Epithelial cell of proximal tubule (primary cell): ENCODE measurements around the gene CABCOCO1. TPM values are rescaled to one million over a fixed set of nuclear protein-coding genes. Genes with fewer than 3 reads are reported as not detected.

Experiments
- DNase-seq: peaks from one replicate; pipeline ENCODE4 v3.0.0-alpha.2; 2011; ENCODE audit warnings: low read depth
- H3K4me3 ChIP-seq: 2 replicates; pipeline ENCODE4 v1.5.1; 2011; ENCODE audit warnings: low read depth, mild to moderate bottlenecking, low read length
- CTCF ChIP-seq: conservative IDR thresholded peaks from 2 replicates; pipeline ENCODE4 v1.5.1; 2012; ENCODE audit warnings: low read depth, mild to moderate bottlenecking, low read length
- total RNA-seq: library from RNA; depleted of rRNA; stranded (reverse); fragments of >200 nt; gene quantifications from 2 replicates; pipeline ENCODE4 v1.2.3, GENCODE V29; 2015

The CABCOCO1 gene
- total RNA-seq, 1 donor from 2014 or later, result 0.86 TPM

DNA sequence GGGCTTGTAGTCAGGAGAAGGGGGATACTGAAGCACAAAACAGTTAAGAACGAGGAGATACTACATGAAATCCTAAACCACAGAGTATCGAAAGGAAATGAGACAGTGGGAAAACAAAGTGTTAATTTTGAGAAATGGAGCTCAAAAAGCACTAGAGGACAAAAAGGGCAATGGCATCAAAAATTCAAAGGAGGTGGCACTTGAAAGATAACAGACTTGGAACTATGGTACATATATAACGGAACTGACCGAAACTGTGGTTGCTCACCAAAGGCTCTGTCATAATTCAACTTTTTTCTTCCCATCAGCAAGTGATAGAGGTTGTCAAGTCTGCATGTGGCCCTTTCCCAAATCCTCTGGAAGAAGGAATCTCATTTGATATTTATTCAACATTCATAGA lies 97.0 kb downstream of the CABCOCO1 start:
- TF ChIP-seq CTCF, result no peak
- no peak for DNase-seq

DNA sequence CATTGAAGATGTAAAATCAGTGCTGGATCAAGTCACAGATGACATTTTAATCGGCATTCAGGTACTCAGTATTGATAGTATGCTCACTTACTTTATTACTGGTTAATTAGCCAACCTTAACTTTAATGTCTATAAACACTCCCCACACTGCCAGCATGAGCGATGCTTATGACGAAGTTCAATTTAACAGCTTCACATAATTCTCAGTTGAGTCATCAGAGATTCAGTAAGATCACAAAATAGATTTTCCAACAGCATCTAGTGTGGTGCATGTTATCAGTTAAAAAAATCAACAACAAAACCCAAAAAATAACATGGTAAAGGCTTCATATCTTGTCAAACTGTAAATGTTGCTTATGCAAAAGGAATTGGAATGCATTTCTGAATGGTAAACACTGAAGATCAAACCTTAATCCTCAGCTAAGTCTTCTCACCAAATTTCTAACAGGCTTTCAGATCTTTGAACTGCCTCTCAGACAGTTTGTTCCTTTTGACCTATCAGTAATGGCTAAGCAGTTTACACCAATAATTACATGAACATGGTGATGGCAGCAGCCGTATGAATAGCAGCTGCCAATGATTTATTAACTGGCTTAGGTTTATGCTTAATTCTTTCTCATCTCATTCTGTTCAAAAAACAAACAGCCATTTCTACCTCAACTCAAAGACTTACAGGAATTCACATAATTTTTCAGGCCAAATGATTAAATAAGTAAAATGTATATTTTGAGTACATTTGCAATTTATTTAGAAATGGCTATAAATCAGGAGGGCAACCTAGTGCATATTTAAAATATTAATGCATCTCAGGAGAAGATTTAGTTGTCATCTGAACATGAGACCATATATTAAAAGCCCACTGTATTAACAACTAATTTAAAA lies 98.5 kb downstream of the CABCOCO1 start:
- TF ChIP-seq CTCF, result no peak
- no peak overlapping the region for H3K4me3 ChIP-seq
- DNase-seq, result peak; percentile 86

More for the DNA sequence above, 97.0 kb downstream of the CABCOCO1 start:
- no peak overlapping the region for H3K4me3 ChIP-seq

- DNase-seq, result no peak
- no peak overlapping the region for H3K4me3 ChIP-seq
- no peak for TF ChIP-seq CTCF
Observed at GRCh38 chr10:61761825-61762217, 99.1 kb downstream of the CABCOCO1 start.

DNA sequence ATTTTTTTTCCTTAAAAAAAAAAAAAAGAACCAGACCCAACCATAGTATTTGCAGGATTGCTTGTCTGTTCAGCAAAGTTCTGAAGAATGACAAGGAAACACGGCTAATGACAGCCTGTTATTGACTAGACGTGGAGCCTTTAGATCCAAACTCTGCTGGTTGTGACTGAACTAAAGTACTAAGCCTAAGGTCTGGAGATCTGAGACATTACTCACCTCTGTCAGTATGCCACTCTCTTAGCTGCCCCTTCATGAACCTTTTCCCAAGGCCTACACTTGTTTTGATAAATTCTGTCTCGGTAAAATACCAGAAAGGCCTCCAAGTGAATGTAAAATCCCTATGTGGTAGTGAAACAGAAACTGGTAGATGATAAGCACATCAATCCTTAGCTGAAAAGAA lies 101.0 kb downstream of the CABCOCO1 start:
- no peak for TF ChIP-seq CTCF
- no peak for DNase-seq
- H3K4me3 ChIP-seq, result no peak overlapping the region

GRCh38 chr10:61764486-61764885 lies 101.8 kb downstream of the CABCOCO1 start:
- H3K4me3 ChIP-seq, result no peak overlapping the region
- TF ChIP-seq CTCF, result no peak
- no peak for DNase-seq

DNA sequence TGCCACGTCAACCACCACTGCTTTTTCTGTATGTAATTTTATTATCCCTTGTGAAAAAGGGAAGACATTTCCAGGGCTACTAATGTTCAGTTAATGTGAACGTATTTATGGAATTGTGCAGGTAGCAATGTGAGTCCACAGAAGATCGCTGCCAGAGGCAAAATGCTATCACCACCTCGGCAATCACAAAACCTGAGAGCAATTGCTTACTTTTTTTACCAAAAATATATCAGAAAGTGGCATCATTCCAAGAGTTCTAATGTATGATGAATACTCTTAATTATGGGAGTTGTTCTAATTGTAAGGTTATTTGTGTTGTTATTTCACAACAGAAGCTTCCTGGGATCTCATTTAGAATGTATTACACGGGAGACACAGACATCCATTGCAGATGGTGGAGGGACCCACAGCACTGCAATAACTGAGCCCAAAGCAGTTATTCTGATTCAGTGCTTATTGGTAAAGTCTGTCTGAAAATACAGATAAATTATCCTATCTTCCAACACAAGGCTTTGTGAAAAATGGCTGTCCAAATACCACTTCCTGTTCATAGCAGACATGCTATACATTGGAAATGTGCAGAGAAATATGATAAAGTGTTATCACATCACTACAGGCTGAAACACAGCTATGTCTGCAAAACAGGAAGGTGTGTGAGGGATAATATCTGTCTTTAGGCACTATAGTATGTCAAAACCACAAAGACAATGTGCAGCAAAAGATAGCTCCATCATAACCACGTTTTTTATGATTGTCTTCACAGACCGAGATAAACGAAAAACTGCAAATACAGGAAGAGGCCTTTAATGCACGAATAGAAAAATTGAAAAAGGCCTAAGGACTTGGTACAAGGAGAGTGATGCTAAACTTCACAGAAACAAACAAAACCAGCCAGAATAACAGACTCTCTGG lies 102.7 kb downstream of the CABCOCO1 start:
- no peak overlapping the region for H3K4me3 ChIP-seq

More for the DNA sequence above, 102.7 kb downstream of the CABCOCO1 start:
- TF ChIP-seq CTCF, result no peak
- DNase-seq, result no peak
